G401 (cell line): ENCODE data around the gene PDGFD. TPM values are rescaled to one million over a fixed set of nuclear protein-coding genes. Genes with fewer than 3 reads are reported as not detected.

Experiments
- DNase-seq: peaks from one replicate; pipeline ENCODE4 v3.0.0-alpha.2; 2015; ENCODE audit warnings: low spot score
- in situ Hi-C: cut with HindIII; loops from 2 replicates; pipeline ENCODE4 v1.10.0; 2016; ENCODE audit warnings: low sequenced_read_pairs, mixed read lengths
- total RNA-seq: library from RNA; depleted of rRNA; stranded (reverse); fragments of >200 nt; shearing (Covaris generic); gene quantifications from 2 replicates; pipeline ENCODE4 v1.2.3, GENCODE V29; 2014

Gene PDGFD
- total RNA-seq, 1 experiment from 2014 or later, result 8.8 TPM

DNA sequence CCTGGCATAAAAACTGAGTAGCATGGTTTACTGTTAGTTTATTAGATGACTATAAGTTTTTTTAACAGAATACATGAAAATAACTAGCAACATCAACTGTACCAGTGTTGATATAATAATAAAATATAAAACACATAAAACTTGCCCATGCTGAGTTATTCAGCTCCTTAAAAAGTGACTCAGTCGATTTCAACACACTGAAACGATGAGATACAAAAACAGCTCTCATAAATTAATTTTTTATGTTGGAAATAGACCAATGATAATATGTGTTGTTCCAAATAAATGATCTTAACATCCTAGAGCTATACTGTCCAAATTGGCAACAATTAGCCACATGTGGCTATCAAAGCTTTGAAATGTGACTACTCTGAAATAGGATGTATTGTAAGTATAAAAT, 15.9 kb downstream of the PDGFD start:
- DNase-seq, result no peak
- in situ Hi-C loops, result no loop called here

DNA sequence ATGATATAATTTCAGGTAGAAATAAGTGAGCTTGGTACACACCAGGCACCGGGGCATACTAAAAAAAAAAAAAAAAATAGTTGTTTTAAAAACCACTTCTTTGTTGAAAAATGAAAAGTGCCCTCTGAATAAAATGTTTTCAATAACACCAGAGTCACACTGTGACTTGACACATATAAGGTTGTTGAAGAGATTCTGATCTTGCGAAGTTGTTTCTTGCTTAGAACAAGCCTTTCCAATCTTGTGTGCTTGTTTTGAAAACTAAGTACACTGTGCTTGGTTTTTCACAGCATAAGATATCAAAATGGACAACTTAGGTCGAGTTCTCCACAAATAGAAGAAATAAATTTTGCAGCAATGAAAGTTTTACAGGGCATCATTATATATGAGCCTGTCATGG, 17.0 kb downstream of the PDGFD start:
- DNase-seq, result no peak
- in situ Hi-C loops, result no loop called here

DNA sequence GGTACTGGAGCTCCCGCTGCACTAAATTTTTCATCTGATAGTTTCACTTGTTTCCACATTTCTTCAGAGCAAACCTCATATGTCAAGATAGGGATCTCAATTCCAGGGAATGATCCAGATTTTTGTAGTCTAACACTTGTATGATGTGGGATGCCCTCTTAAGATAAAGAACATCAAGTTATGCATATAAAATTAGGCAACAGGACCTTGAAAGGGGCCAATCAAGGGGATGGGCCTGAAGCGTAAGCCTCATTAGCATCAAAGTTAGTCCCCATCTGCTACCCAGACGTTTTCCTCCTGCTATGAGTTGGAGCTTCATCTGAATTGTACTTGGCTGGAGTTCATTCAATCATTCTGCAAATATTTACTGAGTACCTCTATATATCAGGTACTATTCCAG, 17.5 kb downstream of the PDGFD start:
- in situ Hi-C loops, result no loop called here
- DNase-seq, result no peak

DNA sequence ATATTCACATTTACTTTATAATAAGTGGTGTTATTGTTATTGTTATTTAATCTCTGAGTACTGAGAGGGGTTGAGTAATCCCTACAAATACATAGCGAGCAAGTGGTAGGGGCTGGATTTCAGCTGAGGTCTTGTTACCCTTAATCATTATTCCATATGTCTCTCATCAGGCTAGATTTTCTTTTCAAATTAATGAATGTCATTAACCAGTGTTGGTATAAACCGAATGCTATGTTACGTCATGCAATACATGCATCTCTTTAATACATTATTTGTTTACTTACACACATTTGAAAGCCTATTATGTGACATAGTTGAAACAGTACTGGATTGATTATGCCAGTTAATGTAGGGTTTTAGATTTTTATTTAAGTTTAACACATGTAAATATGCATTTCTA, 18.9 kb downstream of the PDGFD start:
- in situ Hi-C loops, result no loop called here
- DNase-seq, result no peak

DNA sequence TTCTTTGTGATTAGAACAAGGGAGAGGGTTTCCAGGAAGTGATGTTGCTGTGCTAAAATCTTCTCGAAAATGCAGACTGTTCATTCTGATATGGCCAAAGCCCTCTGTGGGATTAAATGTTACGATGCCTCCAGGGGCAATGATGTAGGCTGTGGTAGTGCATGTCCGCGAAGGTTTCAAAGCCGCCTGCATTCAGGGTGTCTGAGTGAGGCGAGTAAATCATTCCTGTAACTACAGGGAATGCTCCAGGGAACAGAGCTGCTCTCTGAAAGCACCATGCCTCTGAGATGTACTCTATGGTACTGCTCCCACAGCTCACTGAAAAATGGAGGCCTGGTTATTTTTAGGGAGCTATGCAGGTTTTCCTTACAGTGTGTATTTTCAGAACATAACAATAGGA, 21.2 kb downstream of the PDGFD start:
- in situ Hi-C loops, result no loop called here
- DNase-seq, result no peak

GRCh38 chr11:104136861-104137260, 27.1 kb downstream of the PDGFD start:
- in situ Hi-C loops, result no loop called here
- no peak for DNase-seq

GRCh38 chr11:104134745-104135144, 29.2 kb downstream of the PDGFD start:
- DNase-seq, result no peak
- in situ Hi-C loops, result no loop called here

DNA sequence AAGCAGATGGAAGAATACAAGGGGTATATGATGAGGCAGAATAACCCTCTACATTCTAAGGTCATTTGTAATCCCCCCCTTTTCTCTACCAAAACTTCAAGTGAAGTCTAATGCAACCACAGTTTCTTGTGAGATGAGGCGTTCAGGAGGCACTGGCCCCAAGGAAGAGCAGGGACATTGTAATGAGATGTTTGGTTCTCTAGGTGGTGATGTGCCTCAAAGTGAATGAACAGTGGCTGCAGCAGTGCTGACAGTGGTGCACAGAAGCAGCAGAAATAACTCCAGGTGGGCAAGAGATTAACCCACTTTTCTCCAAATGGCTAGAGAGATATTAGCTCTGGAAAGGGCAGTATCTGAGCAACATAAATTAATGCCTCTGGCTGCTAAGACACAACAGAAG, 33.8 kb downstream of the PDGFD start:
- in situ Hi-C loops, result no loop called here
- DNase-seq, result no peak

- DNase-seq, result no peak
- in situ Hi-C loops, result no loop called here
Observed at GRCh38 chr11:104129145-104129544, 34.8 kb downstream of the PDGFD start.

GRCh38 chr11:104127828-104128227, 36.1 kb downstream of the PDGFD start:
- in situ Hi-C loops, result no loop called here

DNA sequence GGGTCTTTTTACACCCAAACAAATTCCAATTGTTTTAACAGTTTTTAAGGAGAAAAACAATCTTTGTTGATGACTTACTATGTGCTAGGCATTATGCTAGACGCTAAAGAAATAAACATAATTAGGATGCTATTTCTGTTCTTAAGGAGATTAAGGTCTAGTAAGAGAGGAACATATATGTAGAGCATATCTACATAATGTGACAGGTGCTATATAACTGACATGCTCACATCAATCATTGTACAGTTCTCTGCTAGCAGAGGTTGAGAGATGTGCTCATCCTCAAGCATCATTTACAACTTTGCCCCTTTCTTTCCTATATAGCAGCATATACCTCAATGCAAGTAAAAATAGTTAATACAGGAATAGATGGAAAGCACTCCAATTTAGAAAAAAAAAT, 37.5 kb downstream of the PDGFD start:
- no peak for DNase-seq
- in situ Hi-C loops, result no loop called here

More at GRCh38 chr11:104127828-104128227, 36.1 kb downstream of the PDGFD start:
- DNase-seq, result no peak

- in situ Hi-C loops, result no loop called here
- DNase-seq, result no peak
Observed at GRCh38 chr11:104124979-104125378, 39.0 kb downstream of the PDGFD start.

- no peak for DNase-seq
- in situ Hi-C loops, result no loop called here
Observed at GRCh38 chr11:104122836-104123235, 41.1 kb downstream of the PDGFD start.

- DNase-seq, result no peak
- in situ Hi-C loops, result no loop called here
Observed at GRCh38 chr11:104122011-104122635, 41.8 kb downstream of the PDGFD start.

DNA sequence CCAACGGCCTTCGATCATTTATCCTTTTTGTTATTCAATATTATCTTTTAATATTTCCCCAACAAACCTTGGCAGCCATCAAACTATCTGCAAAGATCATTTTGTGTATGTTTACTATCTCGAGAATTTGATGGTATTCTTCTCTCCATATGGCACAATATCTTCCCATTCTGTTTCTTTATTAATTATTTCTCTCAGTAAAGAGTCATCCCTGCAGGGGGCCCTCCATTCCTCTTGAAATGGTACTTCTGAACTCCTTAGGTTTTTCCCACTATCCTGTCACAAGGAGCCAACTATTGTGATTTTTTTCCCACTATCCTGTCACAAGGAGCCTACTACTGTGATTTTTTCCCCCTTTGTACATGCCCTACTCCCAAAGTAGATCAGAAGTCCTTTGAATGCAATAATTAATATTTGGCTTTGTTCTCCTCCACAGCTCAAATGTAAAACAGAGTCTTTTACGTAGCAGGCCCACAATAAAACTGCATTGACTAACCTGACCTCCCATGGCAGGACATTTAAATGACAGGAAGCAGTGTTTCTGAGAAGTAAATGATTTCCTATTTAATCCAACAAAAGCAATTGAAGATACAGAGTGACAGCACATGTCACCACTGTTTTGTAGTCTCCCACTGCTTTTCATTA, 43.3 kb downstream of the PDGFD start:
- in situ Hi-C loops, result no loop called here
- no peak for DNase-seq

GRCh38 chr11:104118105-104118744, 45.7 kb downstream of the PDGFD start:
- DNase-seq, result no peak
- in situ Hi-C loops, result no loop called here

GRCh38 chr11:104113541-104113940, 50.4 kb downstream of the PDGFD start:
- in situ Hi-C loops, result no loop called here
- DNase-seq, result no peak

- DNase-seq, result no peak
- in situ Hi-C loops, result no loop called here
Observed at GRCh38 chr11:104106136-104106754, 57.7 kb downstream of the PDGFD start.

- DNase-seq, result no peak
- in situ Hi-C loops, result no loop called here
Observed at GRCh38 chr11:104105155-104105554, 58.8 kb downstream of the PDGFD start.

DNA sequence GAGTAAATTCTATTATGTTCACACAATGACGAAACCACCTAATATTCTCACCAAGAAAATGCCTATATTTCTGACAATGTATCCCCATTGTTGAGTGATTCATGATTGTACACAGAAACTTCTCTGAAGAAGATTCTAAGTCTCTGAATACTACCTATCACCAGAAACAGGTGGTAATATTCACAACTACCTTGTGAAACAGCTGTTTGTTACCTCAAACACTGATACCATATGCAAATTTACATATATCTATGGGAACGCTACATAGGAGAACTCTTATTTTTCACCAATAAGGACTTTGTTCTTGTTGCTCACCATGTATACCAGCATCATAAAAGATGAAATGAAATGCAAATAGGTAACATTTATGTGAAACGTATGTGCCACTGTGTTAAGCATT, 59.3 kb downstream of the PDGFD start:
- DNase-seq, result no peak
- in situ Hi-C loops, result no loop called here
